Ovary (tissue), 9 donors: Measurements from ENCODE around the gene NDUFA11. TPM values are rescaled to one million over a fixed set of nuclear protein-coding genes. Genes with fewer than 3 reads are reported as not detected.

Experiments used
- DNase-seq, 5 donors: peaks; one replicate each; pipeline ENCODE4 v3.0.0-alpha.2; 2019 to 2020
- H3K27ac ChIP-seq, 2 donors: fragments of 200-600 bp; one replicate each; pipeline versions ENCODE4 v1.5.1 to v1.8.0; 2019 to 2022
- H3K27me3 ChIP-seq: fragments of 200-600 bp; one replicate; pipeline ENCODE4 v1.8.0; 2022
- H3K36me3 ChIP-seq: fragments of 200-600 bp; sonication (generic); one replicate; pipeline ENCODE4 v1.5.1; 2019
- H3K4me1 ChIP-seq: one replicate; pipeline ENCODE4 v1.8.1; 2013; ENCODE audit warnings: mild to moderate bottlenecking, moderate library complexity; ENCODE audit not compliant: insufficient read depth
- H3K4me3 ChIP-seq: fragments of 200-600 bp; sonication (generic); one replicate; pipeline ENCODE4 v1.5.1; 2017
- H3K9me3 ChIP-seq, 2 donors: fragments of 200-600 bp in 1 of 2; sonication (generic) in 1 of 2; one replicate each; pipeline versions ENCODE4 v1.5.1 to v1.8.1; 2013 to 2019; ENCODE audit warnings: mild to moderate bottlenecking in 1 of 2, moderate library complexity in 1 of 2
- CTCF ChIP-seq, 3 donors: fragments of 450-650 bp in 2 of 3; fragments of 200-600 bp in 1 of 3; IDR thresholded peaks; one replicate each; pipeline versions ENCODE4 v1.5.1 to v1.8.0; 2016 to 2022; ENCODE audit warnings: antibody characterized with exemption in 3 of 3, mild to moderate bottlenecking in 1 of 3
- EP300 ChIP-seq: sonication (generic); formaldehyde crosslinking; IDR thresholded peaks from one replicate; pipeline ENCODE4 v1.6.1; 2017; ENCODE audit warnings: antibody characterized with exemption
- POLR2A ChIP-seq: fragments of 450-650 bp; IDR thresholded peaks from one replicate; pipeline ENCODE4 v1.6.1; 2017; ENCODE audit warnings: antibody characterized with exemption, mild to moderate bottlenecking, moderate library complexity
- WGBS, 3 donors: extraction: QIAGEN DNeasy Blood & Tissue Kit in 1 of 3; methylation state at CpG; one replicate each; pipeline versions ENCODE4 v1.1.5 to v1.1.7; 2013 to 2017; 5-methylcytosine and 5-hydroxymethylcytosine counted together
- intact Hi-C, 4 donors: fragments of 100-400 bp; cut with DNase I; formaldehyde crosslinking; loops; one replicate each; pipeline versions ENCODE4 v1.11.0 to v1.15.1; 2022 to 2023
- polyA plus RNA-seq, 2 donors: library from polyadenylated mRNA; stranded (reverse); fragments of 200-250 nt in 1 of 2; fragments of 350-450 nt in 1 of 2; fragmentation: Illumina TruSeq in 1 of 2; extraction: RNeasy Lipid Tissue Mini Kit (QIAGEN cat#74804) in 1 of 2; gene quantifications; one replicate each; pipeline ENCODE4 v1.2.3, GENCODE V29; 2013 to 2014
- total RNA-seq, 7 donors: library from RNA; depleted of rRNA in 2 of 7; stranded (reverse); fragments of >200 nt in 2 of 7; fragmentation: NEBNext Ultra II Directional in 3 of 7; extraction: Animal tissue kit (Norgen Biotek cat#: 25700) in 3 of 7; gene quantifications; one replicate each; pipeline versions ENCODE4 v1.1.0 to v1.2.4, GENCODE V29; 2016 to 2023
- donor health status: DM: no; HTN: no; CAD: no; lungs with moderate emphysema.
- donor health status: DM: no; HTN: no; CAD: no.
- donor health status: Bipolar disorder and iron deficiency.
- donor health status: DM: yes; HTN: yes; CAD: no.
- donor health status: DM: no; HTN: no; CAD: no.
- donor health status: DM: yes; HTN: yes; CAD: no.

NDUFA11 gene
- total and polyA plus RNA-seq, 9 donors, result 3.9 to 352 (median 203) TPM

- H3K4me1 ChIP-seq, result no peaks in the 10 kb centered on the region
- no peak for DNase-seq
- H3K4me3 ChIP-seq, result no peak overlapping the region
- WGBS, 3 donors, result 83 to 84% (median 83%) methylated on average over 38 to 42 of the region's 42 CpGs
- H3K36me3 ChIP-seq, result no peaks in the 10 kb centered on the region
- no peak overlapping the region for H3K27ac ChIP-seq
- no peaks in the 10 kb centered on the region for H3K9me3 ChIP-seq
- intact Hi-C loops, result no loop called here
- H3K27me3 ChIP-seq, result no peaks in the 10 kb centered on the region
- TF ChIP-seq POLR2A, result no peak
- TF ChIP-seq CTCF (IDR thresholded peaks at IDR 0.05), result no peak
- no peak for TF ChIP-seq EP300
These were observed 11.6 kb upstream of the NDUFA11 start for GRCh38 chr19:5914946-5915781.

GRCh38 chr19:5914358-5914774 is 10.8 kb upstream of the NDUFA11 start:
- intact Hi-C loops, result no loop called here
- Histone ChIP-seq H3K9me3 (no peaks in the 10 kb centered on the region), H3K27ac (no peak overlapping the region), H3K36me3 (no peaks in the 10 kb centered on the region), H3K27me3 (no peaks in the 10 kb centered on the region), H3K4me1 (no peaks in the 10 kb centered on the region), H3K4me3 (no peak overlapping the region)
- WGBS, 3 donors, result 72 to 85% (median 84%) methylated on average over 22 of the region's 22 CpGs
- TF ChIP-seq CTCF (IDR thresholded peaks at IDR 0.05), result no peak
- TF ChIP-seq POLR2A, result no peak
- no peak for TF ChIP-seq EP300
- no peak for DNase-seq

- Histone ChIP-seq H3K27me3 (no peaks in the 10 kb centered on the region), H3K36me3 (no peaks in the 10 kb centered on the region), H3K4me3 (no peak within 1 kb of the TSS), H3K27ac (no peak within 1 kb of the TSS), H3K9me3 (no peaks in the 10 kb centered on the region), H3K4me1 (no peaks in the 10 kb centered on the region)
- WGBS, 3 donors, result 76 to 80% (median 78%) methylated on average over 10 of the region's 10 CpGs
- TF ChIP-seq POLR2A, result no peak
- no peak for TF ChIP-seq EP300
- TF ChIP-seq CTCF (IDR thresholded peaks at IDR 0.05), result no peak
- no peak for DNase-seq
- intact Hi-C loops, result no loop called here
These were observed 10.3 kb upstream of the NDUFA11 start, which contains the start of gene CAPS for GRCh38 chr19:5913739-5914357. Gene CAPS (plus strand): TSS chr19:5914254. CDS start chr19:5914407, 153 bp downstream.

GRCh38 chr19:5911366-5911765 is 7.8 kb upstream of the NDUFA11 start:
- WGBS, 3 donors, result 88 to 94% (median 91%) methylated on average over 1 of the region's 1 CpG
- intact Hi-C loops, result no loop called here
- TF ChIP-seq CTCF (IDR thresholded peaks at IDR 0.05) (no peak), POLR2A (no peak), EP300 (no peak)
- no peaks in the 10 kb centered on the region for H3K9me3 ChIP-seq
- H3K27me3 ChIP-seq, result no peaks in the 10 kb centered on the region
- no peak for DNase-seq
- no peak overlapping the region for H3K27ac ChIP-seq
- no peaks in the 10 kb centered on the region for H3K36me3 ChIP-seq
- H3K4me1 ChIP-seq, result no peaks in the 10 kb centered on the region
- H3K4me3 ChIP-seq, result no peak overlapping the region
